Activated naive CD8-positive, alpha-beta T cell (primary cell): ENCODE measurements around the gene ADAM10.

Source experiments
- H3K27ac Mint-ChIP-seq: one replicate; pipeline ENCODE4 v1.8.0; 2021; ENCODE audit warnings: mixed read lengths
- H3K27me3 Mint-ChIP-seq: one replicate; pipeline ENCODE4 v1.8.0; 2021; ENCODE audit warnings: mixed read lengths
- H3K36me3 Mint-ChIP-seq: one replicate; pipeline ENCODE4 v1.8.0; 2021; ENCODE audit warnings: mixed read lengths
- H3K4me1 Mint-ChIP-seq: one replicate; pipeline ENCODE4 v1.8.0; 2021; ENCODE audit warnings: low read depth, mixed read lengths
- H3K4me3 Mint-ChIP-seq: one replicate; pipeline ENCODE4 v1.8.0; 2021; ENCODE audit warnings: mild to moderate bottlenecking, mixed read lengths
- H3K9me3 Mint-ChIP-seq: one replicate; pipeline ENCODE4 v1.8.0; 2021; ENCODE audit warnings: low read depth, mixed read lengths

ADAM10 gene

DNA sequence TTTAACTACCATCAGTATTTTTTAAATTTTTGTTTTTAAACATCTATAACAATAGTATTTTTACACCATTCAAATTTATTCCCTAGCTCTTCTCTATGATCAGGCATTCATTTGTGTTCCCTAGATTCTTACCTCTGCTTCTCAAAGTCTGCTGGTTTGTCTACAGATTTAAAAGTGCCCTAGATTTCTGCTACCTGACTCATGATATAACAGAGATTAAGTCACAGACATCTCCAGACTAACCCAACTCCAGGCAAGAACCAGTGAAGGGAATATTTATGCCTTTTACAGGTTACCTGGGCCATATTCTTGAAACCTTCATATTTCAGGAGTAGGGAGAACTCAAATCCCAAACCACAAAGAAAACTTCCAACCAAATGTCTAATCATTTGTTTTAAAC lies 38.8 kb downstream of the ADAM10 start:
- Mint-ChIP-seq H3K4me3 (no peak overlapping the region), H3K27me3 (no peaks in the 10 kb centered on the region), H3K27ac (peak overlapping the region; percentile 10), H3K9me3 (no peaks in the 10 kb centered on the region), H3K4me1 (peaks cover 43% of the 10 kb centered on the region), H3K36me3 (peaks cover 13% of the 10 kb centered on the region)

DNA sequence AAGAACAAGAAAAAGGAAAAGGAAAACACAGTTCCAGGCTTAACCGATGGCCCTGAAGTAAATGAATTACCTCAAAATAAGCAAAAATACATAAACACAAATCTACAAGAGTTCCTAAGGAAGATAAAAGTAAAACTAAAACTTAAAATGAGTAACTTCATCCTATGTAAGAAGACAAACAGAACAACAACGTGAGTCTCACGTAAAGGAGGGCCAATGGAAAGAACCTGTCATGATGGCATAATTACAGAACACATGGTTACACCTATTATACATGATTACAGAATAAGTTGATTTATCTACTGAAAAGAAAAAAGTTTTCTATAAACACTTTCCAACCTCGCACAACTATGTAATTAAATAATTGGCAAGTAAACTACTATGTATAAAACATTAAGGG lies 42.1 kb downstream of the ADAM10 start:
- Mint-ChIP-seq H3K4me1 (peaks cover 63% of the 10 kb centered on the region), H3K36me3 (peaks cover 22% of the 10 kb centered on the region), H3K9me3 (no peaks in the 10 kb centered on the region), H3K4me3 (no peak overlapping the region), H3K27me3 (no peaks in the 10 kb centered on the region), H3K27ac (peak overlapping the region; percentile 28)

DNA sequence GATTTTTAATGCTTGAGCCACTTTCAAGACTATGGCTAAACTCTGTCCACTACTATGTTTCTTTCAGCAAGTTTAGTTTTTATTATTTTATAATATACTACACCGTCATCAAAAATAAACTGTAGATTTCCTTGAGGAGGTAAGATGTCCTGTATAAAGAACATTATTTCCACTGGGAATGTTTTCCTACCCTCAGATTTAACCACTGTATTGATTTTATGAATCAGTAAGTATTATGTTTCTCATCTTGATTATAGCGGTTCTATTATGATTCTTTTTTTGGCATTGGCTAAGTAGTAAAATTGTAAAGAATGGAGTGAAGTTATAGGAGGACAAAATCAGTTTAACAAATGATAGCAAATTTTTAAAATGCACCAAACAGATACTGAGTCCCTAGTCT lies 44.4 kb downstream of the ADAM10 start:
- H3K4me3 Mint-ChIP-seq: no peak overlapping the region
- no peak overlapping the region for H3K27ac Mint-ChIP-seq
- peaks cover 33% of the 10 kb centered on the region for H3K36me3 Mint-ChIP-seq
- no peaks in the 10 kb centered on the region for H3K9me3 Mint-ChIP-seq
- peaks cover 65% of the 10 kb centered on the region for H3K4me1 Mint-ChIP-seq
- H3K27me3 Mint-ChIP-seq: no peaks in the 10 kb centered on the region

DNA sequence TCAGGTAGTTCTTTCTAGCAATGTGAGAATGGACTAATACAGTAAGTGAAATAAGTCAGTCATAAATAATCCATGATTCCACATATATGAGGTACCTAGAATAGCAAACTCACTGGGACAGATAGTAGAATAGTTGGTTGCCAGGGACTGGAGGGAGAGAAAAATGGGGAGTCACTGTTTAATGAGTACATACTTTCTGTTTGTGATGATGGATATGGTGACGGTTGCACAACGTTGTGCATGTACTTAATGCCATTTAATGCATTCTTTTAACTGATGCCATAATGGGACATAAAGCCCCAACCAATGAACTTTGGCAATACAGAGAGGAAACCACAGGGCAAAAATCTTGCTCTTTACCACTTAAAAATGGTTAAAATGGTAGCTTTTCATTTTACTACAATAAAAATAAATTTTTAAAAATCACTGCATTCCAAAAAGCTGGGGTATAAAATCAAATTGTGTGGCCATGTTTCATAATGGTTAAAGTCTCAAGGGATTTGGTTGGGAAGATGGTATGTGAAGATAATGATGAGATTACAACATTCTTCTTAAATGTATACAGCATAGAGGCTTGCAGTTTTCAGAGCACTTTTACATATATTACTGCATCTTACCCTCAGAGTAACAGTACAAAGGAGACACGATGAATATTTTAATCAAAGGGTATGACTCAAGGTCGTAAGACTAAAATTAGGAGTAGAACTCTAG lies 45.2 kb downstream of the ADAM10 start:
- Mint-ChIP-seq H3K36me3 (peaks cover 36% of the 10 kb centered on the region), H3K4me3 (no peak overlapping the region)

DNA sequence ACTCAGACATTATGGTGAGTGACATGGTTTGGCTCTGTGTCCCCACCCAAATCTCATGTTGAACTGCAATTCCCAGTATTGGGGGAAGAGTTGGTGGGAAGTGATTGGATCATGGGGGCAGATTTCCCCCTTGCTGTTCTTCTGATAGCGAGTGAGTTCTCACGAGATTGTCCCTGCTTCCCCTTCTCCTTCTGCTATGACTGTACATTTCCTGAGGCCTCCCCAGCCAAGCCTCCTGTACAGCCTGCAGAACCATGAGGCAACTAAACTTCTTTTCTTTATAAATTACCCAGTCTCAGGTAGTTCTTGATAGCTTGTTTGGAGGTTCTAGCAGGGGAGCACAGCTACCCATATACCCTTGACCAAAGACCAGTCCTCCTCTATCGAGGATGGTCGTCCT lies 45.9 kb downstream of the ADAM10 start:
- Mint-ChIP-seq H3K27ac (no peak overlapping the region), H3K4me1 (peaks cover 69% of the 10 kb centered on the region), H3K4me3 (no peak overlapping the region), H3K27me3 (no peaks in the 10 kb centered on the region), H3K9me3 (peaks cover 4% of the 10 kb centered on the region), H3K36me3 (peaks cover 39% of the 10 kb centered on the region)

More for the DNA sequence above, 45.2 kb downstream of the ADAM10 start:
- Mint-ChIP-seq H3K27me3 (no peaks in the 10 kb centered on the region), H3K4me1 (peaks cover 68% of the 10 kb centered on the region), H3K27ac (no peak overlapping the region), H3K9me3 (no peaks in the 10 kb centered on the region)

DNA sequence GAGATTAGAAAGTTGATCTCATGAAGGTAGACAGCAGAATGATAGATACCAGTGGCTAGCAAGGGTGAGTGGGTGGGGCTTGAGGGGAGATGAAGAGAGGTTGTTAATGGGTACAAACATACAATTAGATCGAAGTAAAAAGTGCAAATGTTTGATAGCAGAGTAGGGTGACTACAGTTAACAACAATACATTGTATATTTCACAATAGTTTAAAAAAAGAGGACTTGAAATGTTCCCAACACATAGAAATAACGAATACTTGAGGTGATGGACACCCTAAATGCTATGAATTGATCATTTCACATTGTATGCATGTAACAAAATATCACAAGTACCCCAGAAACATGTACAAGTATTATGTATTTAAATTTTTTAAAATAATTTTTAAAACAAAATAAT lies 47.3 kb downstream of the ADAM10 start:
- Mint-ChIP-seq H3K4me1 (peaks cover 68% of the 10 kb centered on the region), H3K36me3 (peaks cover 38% of the 10 kb centered on the region), H3K9me3 (peaks cover 4% of the 10 kb centered on the region), H3K27ac (no peak overlapping the region), H3K27me3 (no peaks in the 10 kb centered on the region), H3K4me3 (no peak overlapping the region)

DNA sequence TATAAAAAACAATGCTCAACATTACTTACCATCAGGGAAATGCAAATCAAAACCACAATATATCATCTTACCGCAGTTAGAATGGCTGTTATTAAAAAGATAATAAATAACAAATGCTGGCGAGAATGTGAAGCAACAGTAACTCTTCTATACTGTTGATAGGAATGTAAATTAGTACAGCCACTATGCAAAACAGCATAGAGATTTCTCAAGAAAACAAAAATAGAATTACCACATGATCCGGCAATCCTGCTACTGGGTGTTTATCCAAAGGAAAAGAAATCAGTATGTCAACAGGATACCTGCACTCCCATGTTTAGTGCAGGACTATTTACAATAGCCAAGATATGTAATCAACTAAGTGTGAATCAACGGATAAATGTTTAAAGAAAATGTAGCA lies 48.1 kb downstream of the ADAM10 start:
- no peak overlapping the region for H3K4me3 Mint-ChIP-seq
- H3K36me3 Mint-ChIP-seq: peaks cover 38% of the 10 kb centered on the region
- no peak overlapping the region for H3K27ac Mint-ChIP-seq
- peaks cover 4% of the 10 kb centered on the region for H3K9me3 Mint-ChIP-seq
- peaks cover 73% of the 10 kb centered on the region for H3K4me1 Mint-ChIP-seq
- no peaks in the 10 kb centered on the region for H3K27me3 Mint-ChIP-seq

DNA sequence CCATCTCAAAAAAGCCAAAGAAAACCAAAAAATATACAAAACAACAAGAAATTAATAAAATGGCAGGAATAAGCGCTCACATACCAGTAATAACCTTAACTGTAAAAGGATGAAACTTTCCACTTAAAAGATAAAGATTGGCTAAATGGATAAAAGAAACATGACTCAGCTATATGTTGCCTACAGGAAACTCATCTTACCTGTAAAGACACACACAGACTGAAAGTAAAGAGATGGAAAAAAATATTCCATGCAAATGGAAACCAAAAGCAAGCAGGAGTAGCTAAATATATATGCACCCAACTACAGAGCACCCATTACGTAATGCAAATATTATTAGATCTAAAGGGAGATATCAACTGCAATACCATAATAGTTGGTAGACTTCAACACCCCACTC lies 49.7 kb downstream of the ADAM10 start:
- Mint-ChIP-seq H3K9me3 (peaks cover 4% of the 10 kb centered on the region), H3K4me3 (peak overlapping the region; percentile 8), H3K4me1 (peaks cover 72% of the 10 kb centered on the region), H3K36me3 (peaks cover 41% of the 10 kb centered on the region), H3K27me3 (no peaks in the 10 kb centered on the region), H3K27ac (peak overlapping the region; percentile 41)

DNA sequence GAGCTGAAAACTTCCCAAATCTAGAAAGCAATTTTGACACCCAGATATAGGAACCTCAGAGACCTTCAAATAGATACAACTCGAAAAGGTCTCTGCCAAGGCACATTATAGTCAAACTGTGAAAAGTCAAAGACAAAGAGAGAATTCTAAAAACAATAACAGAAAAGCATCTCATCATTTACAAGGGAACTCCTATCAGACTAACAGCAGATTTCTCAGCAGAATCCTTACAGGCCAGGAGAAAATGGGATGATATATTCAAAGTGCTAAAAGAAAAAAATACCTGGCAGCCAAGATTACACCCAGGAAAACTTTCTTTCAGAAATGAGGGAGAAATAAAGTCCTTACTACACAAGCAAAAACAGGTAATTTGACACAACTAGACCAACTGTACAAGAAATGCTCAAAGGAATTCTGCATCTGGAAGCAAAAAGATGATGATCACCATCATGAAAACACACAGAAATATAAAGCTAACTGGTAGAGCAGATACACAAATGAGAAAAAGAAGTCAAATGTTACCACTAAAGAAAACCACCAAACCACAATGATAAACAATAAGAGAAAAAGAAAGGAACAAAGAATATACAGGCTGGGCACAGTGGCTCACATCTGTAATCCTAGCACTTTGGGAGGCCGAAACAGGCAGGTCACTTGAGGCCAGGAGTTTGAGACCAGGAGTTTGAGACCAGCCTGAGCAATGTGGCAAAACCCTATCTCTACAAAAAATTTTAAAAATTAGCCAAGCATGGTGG lies 50.4 kb downstream of the ADAM10 start:
- Mint-ChIP-seq H3K27ac (peak overlapping the region; percentile 41), H3K4me3 (peak overlapping the region; percentile 6)

DNA sequence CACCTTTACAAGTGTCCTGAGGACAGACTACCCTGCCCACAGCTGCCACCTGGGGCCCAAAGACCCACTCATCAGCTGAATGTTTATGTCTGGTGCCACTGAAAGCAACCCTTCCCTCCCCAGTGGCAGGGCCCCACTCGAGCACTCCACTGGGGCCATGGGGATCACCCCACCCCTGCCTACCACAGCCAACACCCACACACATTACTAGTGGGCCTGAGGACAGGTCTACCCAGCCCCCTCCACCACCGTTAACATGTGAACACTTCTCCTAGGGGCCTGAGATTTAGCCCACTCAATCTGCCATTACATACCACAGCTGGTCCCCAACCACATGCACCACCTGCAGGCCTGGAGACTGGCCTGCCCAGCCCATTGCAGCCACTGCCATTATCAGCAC lies 52.3 kb downstream of the ADAM10 start:
- Mint-ChIP-seq H3K36me3 (peaks cover 35% of the 10 kb centered on the region), H3K27me3 (no peaks in the 10 kb centered on the region), H3K27ac (peak overlapping the region; percentile 2), H3K4me1 (peaks cover 70% of the 10 kb centered on the region), H3K9me3 (peaks cover 4% of the 10 kb centered on the region), H3K4me3 (no peak overlapping the region)

More for the DNA sequence above, 50.4 kb downstream of the ADAM10 start:
- H3K27me3 Mint-ChIP-seq: no peaks in the 10 kb centered on the region
- peaks cover 73% of the 10 kb centered on the region for H3K4me1 Mint-ChIP-seq
- peaks cover 35% of the 10 kb centered on the region for H3K36me3 Mint-ChIP-seq
- peaks cover 4% of the 10 kb centered on the region for H3K9me3 Mint-ChIP-seq

DNA sequence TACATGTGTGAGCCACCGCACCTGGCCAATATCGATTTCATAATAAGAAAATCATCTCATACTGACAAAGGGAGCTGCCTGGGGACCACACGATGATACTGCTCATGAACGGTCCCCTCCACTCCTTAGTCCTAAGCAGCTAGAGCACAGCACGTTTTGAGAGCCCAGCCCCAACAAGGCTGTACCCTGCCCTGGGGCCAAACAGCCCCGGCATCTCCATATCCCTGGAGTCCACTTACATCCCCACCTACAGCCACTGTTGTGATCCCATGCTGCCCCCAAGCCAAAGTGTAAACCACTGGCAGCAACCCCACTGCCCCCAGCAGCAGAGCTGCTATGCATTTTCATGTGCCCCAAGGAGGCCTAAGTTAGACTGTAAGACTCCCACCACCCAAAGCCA lies 52.8 kb downstream of the ADAM10 start:
- H3K27me3 Mint-ChIP-seq: no peaks in the 10 kb centered on the region
- H3K27ac Mint-ChIP-seq: no peak overlapping the region
- no peak overlapping the region for H3K4me3 Mint-ChIP-seq
- H3K9me3 Mint-ChIP-seq: peaks cover 4% of the 10 kb centered on the region
- peaks cover 72% of the 10 kb centered on the region for H3K4me1 Mint-ChIP-seq
- peaks cover 34% of the 10 kb centered on the region for H3K36me3 Mint-ChIP-seq

DNA sequence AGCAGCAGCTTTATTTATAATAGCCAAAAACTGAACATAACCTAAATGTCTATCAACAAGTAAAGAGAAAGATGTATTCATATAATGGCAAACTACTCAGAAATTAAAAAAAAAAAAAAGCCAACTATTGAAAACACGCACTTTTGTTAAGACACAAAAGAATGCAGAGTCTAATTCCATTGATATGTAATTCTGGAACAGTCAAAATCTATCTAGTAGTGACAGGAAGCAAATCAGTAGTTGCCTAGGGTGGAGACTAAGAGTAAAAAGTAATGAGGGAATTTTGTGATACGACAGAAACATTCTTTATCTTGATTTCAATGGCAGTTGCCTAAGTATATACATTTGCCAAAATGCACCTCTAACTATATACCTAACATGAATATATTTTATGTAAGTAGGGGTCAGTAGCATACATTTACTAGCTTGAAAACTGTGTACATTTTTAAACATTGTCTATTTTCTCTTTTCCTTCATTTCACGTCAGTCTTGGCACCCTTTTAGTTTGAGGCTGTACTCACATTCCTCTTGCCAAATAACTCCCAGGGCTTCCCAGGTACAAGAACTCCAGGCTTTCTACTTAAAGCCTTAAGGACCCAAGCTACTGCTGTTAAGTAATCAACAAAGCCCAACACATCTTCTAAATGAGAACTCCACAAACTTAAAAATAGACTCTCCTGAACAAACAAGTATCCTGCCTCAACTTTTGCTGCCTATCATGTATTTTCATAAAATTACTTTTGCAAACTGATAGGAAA lies 54.7 kb downstream of the ADAM10 start:
- Mint-ChIP-seq H3K27me3 (no peaks in the 10 kb centered on the region), H3K9me3 (peaks cover 4% of the 10 kb centered on the region), H3K27ac (peak overlapping the region; percentile 34), H3K4me1 (peaks cover 75% of the 10 kb centered on the region), H3K36me3 (peaks cover 24% of the 10 kb centered on the region), H3K4me3 (no peak overlapping the region)

DNA sequence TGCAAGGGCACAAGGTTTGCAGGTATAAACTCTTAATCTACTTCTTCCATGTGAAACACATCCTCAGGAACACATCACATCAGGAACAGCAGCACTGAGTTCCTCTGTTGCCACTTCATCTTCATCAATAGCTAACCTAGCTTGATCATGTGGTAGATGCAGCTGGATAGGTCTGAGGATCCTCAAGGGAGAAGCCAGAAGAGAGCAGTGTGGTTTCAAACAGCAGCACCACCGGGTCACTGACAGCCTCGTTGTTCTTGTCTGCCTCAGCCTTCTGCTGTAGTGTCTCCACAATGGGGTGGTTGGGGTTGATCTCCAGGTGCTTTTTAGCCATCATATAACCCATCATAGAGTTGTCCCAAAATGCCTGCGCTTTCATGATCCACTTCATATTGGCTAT lies 58.8 kb downstream of the ADAM10 start:
- Mint-ChIP-seq H3K27me3 (no peaks in the 10 kb centered on the region), H3K27ac (no peak overlapping the region), H3K4me3 (no peak overlapping the region), H3K9me3 (no peaks in the 10 kb centered on the region), H3K36me3 (peaks cover 19% of the 10 kb centered on the region), H3K4me1 (peaks cover 62% of the 10 kb centered on the region)

DNA sequence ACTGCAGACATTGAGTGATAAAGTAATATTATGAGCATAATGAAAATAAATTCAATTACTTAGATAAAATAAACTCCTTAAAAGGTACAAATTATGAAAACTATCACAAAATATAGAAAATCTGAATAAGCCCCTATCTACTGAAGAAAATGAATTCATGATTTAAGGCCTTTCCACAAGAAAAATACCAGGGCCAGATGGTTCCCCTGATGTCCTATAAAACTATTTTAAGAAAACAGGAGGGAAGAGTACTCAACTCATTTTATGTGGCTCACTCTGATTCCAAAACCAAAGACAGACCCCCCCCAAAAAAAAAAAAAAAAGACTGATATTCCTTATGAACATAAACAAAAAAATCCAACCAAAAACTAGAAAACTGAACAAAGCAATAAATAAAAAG lies 59.9 kb downstream of the ADAM10 start:
- Mint-ChIP-seq H3K27me3 (no peaks in the 10 kb centered on the region), H3K27ac (no peak overlapping the region)

DNA sequence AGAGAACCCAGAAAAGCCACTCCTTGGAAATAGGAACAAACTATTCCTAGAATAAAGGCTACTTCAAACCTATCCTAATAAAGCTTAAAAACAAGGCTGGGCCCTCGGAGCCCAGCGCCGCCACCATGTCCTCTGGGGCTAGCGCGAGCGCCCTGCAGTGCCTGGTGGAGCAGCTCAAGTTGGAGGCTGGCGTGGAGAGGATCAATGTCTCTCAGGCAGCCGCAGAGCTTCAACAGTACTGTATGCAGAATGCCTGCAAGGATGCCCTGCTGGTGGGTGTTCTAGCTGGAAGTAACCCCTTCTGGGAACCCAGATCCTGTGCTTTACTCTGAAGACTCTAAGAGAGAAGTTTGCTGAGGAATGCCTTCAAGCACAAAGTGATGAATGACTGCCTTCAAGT lies 63.2 kb downstream of the ADAM10 start:
- H3K27me3 Mint-ChIP-seq: no peaks in the 10 kb centered on the region
- no peak overlapping the region for H3K27ac Mint-ChIP-seq
- no peaks in the 10 kb centered on the region for H3K9me3 Mint-ChIP-seq
- H3K36me3 Mint-ChIP-seq: peaks cover 9% of the 10 kb centered on the region
- peaks cover 47% of the 10 kb centered on the region for H3K4me1 Mint-ChIP-seq
- H3K4me3 Mint-ChIP-seq: no peak overlapping the region

More for the DNA sequence above, 59.9 kb downstream of the ADAM10 start:
- Mint-ChIP-seq H3K4me3 (no peak overlapping the region), H3K9me3 (no peaks in the 10 kb centered on the region), H3K4me1 (peaks cover 54% of the 10 kb centered on the region), H3K36me3 (peaks cover 16% of the 10 kb centered on the region)
